Prostate gland (tissue), 2 donors: ENCODE measurements around the gene STOML3.

Source experiments
- CTCF ChIP-seq, 4 experiments: fragments of 200-600 bp in 2 of 4; fragments of 450-650 bp in 2 of 4; sonication (generic) in 2 of 4; IDR thresholded peaks; 1 replicate in 3 of 4; 2 replicates in 1 of 4; pipeline ENCODE4 v1.5.1; 2016 to 2019; ENCODE audit warnings: antibody characterized with exemption in 4 of 4, mild to moderate bottlenecking in 2 of 4, moderate library complexity in 2 of 4
- POLR2AphosphoS5 ChIP-seq: sonication (generic); formaldehyde crosslinking; IDR thresholded peaks from one replicate; pipeline ENCODE4 v1.6.1; 2017; ENCODE audit warnings: antibody characterized with exemption

- TF ChIP-seq CTCF (IDR thresholded peaks at IDR 0.05) (no peak), POLR2AphosphoS5 (no peak)
Observed at GRCh38 chr13:38933786-38934185, 56.8 kb downstream of the STOML3 start.
